Tracheal epithelial cell (primary cell): ENCODE results near the gene CLMN. TPM values are rescaled to one million over a fixed set of nuclear protein-coding genes. Genes with fewer than 3 reads are reported as not detected.

Source experiments
- total RNA-seq: library from RNA; depleted of rRNA; stranded (reverse); fragments of >200 nt; gene quantifications from 2 replicates; pipeline ENCODE4 v1.2.1, GENCODE V29; 2014

Gene CLMN, protein sequence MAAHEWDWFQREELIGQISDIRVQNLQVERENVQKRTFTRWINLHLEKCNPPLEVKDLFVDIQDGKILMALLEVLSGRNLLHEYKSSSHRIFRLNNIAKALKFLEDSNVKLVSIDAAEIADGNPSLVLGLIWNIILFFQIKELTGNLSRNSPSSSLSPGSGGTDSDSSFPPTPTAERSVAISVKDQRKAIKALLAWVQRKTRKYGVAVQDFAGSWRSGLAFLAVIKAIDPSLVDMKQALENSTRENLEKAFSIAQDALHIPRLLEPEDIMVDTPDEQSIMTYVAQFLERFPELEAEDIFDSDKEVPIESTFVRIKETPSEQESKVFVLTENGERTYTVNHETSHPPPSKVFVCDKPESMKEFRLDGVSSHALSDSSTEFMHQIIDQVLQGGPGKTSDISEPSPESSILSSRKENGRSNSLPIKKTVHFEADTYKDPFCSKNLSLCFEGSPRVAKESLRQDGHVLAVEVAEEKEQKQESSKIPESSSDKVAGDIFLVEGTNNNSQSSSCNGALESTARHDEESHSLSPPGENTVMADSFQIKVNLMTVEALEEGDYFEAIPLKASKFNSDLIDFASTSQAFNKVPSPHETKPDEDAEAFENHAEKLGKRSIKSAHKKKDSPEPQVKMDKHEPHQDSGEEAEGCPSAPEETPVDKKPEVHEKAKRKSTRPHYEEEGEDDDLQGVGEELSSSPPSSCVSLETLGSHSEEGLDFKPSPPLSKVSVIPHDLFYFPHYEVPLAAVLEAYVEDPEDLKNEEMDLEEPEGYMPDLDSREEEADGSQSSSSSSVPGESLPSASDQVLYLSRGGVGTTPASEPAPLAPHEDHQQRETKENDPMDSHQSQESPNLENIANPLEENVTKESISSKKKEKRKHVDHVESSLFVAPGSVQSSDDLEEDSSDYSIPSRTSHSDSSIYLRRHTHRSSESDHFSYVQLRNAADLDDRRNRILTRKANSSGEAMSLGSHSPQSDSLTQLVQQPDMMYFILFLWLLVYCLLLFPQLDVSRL
- 6.4 and 7.2 TPM in 2 replicates for total RNA-seq

DNA sequence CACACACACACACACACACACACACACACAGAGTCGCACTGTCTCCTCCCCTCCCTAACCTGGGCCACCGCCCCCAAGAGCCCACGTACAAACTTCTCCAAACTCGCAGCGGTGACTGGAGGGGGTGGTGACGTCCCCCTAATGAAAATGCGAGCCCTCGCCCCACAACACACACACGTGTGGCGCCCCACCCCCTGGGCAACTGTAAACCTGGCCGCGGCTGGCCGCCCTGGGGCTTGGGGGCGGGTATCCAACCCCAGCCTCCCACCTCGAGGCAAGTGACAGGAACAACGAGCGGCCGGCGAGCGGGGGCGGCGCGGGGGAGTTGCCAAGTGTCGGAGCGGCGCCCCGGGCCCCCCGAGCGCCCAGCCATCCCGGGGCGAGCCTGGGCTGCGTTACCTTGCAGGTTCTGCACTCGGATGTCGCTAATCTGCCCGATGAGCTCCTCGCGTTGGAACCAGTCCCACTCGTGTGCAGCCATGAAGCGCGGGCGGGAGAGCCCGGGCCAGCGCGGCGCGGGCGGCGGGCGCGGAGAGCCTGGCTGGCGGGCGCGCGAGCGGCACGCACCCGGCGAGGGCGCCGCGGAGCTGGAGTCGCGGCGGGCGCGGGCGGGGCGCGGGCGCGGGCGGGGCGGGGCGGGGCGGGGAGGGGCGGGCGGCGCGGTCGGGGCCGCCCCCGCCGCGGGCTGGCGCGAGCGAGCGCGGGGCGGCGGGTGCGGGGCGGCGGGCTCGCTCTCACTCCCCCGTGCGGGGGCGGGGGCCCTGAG, at the start of gene CLMN:
TSS of gene CLMN (minus strand) at position 597 of the 766 bp plus-strand sequence. CDS start at position 481, 116 bp downstream.

DNA sequence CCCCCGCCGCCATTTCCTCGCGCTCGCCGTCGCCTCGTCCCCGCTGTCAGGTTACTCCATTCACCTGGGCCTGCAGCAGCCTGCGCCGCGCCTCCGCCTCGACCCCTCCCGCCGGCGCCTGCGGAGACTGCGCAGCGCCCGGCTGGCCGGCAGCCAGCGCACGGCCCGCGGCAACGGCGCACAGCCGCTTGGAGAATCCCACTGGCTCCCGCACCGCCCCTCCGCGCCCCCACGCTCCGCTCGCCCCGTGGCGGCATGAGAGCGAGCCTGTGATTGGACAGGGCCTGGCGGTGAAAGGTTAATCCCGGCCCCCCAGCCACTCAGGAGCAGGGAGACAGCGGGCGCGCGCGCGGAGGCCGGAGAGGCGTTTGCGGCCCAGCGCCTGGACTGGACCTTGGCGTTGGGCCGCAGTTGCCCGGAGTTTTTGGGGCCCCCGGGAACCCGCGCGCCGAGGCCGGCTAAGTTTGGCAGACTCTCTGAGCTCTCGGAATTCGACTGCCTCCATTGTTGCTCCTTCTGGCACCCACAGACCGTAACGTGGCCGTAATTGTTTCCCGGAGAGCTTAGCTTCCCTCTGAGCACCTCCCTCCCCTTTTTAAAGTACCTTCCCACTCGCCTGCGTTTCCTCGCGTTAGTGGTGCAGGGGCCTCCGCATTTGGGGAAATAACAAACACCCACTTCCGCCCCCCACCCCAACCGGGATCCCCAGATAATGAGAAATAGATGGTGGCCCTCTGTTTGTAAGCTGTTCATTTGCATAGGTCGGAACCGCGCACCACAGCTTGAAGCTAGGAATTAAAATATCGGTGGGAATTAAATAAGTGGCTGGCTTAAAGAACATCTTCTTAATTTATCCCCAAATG, 162.2 kb downstream of the CLMN start, which contains the start of gene DICER1:
TSS of gene DICER1 (minus strand) at position 203 of the 863 bp plus-strand sequence. CDS start 24,071 bp downstream, outside the sequence.

Other genes starting within 250 kb of the CLMN start
- 31.8 and 34.0 TPM in 2 replicates for gene DICER1, start 162.4 kb downstream of the CLMN start, total RNA-seq
- gene SYNE3, start 196.7 kb upstream of the CLMN start, total RNA-seq: 3.0 and 4.6 TPM in 2 replicates
- gene GLRX5, start 215.1 kb upstream of the CLMN start, total RNA-seq: 46.3 and 58.8 TPM in 2 replicates